GM18861 (cell line): Measurements from ENCODE around the gene CHORDC1.
"Not testable (repeated sequence)": the region's sequence is repeated elsewhere in the genome, so short reads cannot be mapped to it uniquely, and the experiment has no call there.

Experiments
- ATAC-seq: cut with Tn5 transposase; IDR thresholded peaks from one replicate; pipeline ENCODE4 v1.9.1; 2021; ENCODE audit not compliant: unreplicated experiment

The CHORDC1 gene

GRCh38 chr11:90222459-90223247, at the start of gene CHORDC1:
Gene CHORDC1 (minus strand): TSS chr11:90223049. CDS start chr11:90222954, 95 bp downstream.
- ATAC-seq, result peak; percentile 84

- ATAC-seq, result no peak
Measured at GRCh38 chr11:90257158-90257525, 34.3 kb upstream of the CHORDC1 start.

- ATAC-seq, result no peak
Measured at GRCh38 chr11:90256404-90257157, 33.7 kb upstream of the CHORDC1 start.

GRCh38 chr11:90254065-90254464, 31.2 kb upstream of the CHORDC1 start:
- no peak for ATAC-seq

GRCh38 chr11:90252053-90252452, 29.2 kb upstream of the CHORDC1 start:
- ATAC-seq, result no peak

- no peak for ATAC-seq
Measured at GRCh38 chr11:90251599-90251998, 28.8 kb upstream of the CHORDC1 start.

GRCh38 chr11:90250970-90251369, 28.1 kb upstream of the CHORDC1 start:
- ATAC-seq, result no peak

GRCh38 chr11:90246468-90246867, 23.6 kb upstream of the CHORDC1 start:
- ATAC-seq, result no peak

- ATAC-seq, result no peak
Measured at GRCh38 chr11:90243534-90243933, 20.7 kb upstream of the CHORDC1 start.

- ATAC-seq, result no peak
Measured at GRCh38 chr11:90242894-90243416, 20.1 kb upstream of the CHORDC1 start.

- ATAC-seq, result no peak
Measured at GRCh38 chr11:90241414-90241813, 18.6 kb upstream of the CHORDC1 start.

GRCh38 chr11:90239967-90240636, 17.3 kb upstream of the CHORDC1 start:
- not testable (repeated sequence) for ATAC-seq

GRCh38 chr11:90237004-90237403, 14.2 kb upstream of the CHORDC1 start:
- no peak for ATAC-seq

GRCh38 chr11:90235526-90235925, 12.7 kb upstream of the CHORDC1 start:
- no peak for ATAC-seq

- no peak for ATAC-seq
Measured at GRCh38 chr11:90234977-90235376, 12.1 kb upstream of the CHORDC1 start.

- no peak for ATAC-seq
Measured at GRCh38 chr11:90229791-90230190, 6.9 kb upstream of the CHORDC1 start.

GRCh38 chr11:90228056-90228455, 5.2 kb upstream of the CHORDC1 start:
- no peak for ATAC-seq

GRCh38 chr11:90223248-90223585, 368 bp upstream of the CHORDC1 start:
- ATAC-seq, result no peak

GRCh38 chr11:90221803-90222458, 918 bp downstream of the CHORDC1 start:
- no peak for ATAC-seq

GRCh38 chr11:90220391-90220790, 2.5 kb downstream of the CHORDC1 start:
- peak; percentile 31 for ATAC-seq

- no peak for ATAC-seq
Measured at GRCh38 chr11:90219438-90219837, 3.4 kb downstream of the CHORDC1 start.
